RWPE2 (cell line): ENCODE results near the gene FBLN2.

Experiments
- ATAC-seq: fragments of 200-7000 bp; cut with Tn5 transposase; 3 replicates; pipeline ENCODE4 v1.9.1; 2021; ENCODE audit warnings: low read depth
- DNase-seq: peaks from one replicate; pipeline ENCODE4 v3.0.0-alpha.2; 2020; ENCODE audit warnings: low spot score
- H3K27ac ChIP-seq: fragments of 450-650 bp; 2 replicates; pipeline ENCODE4 v1.5.1; 2017; ENCODE audit warnings: mild to moderate bottlenecking; ENCODE audit not compliant: poor library complexity, severe bottlenecking
- H3K27me3 ChIP-seq: fragments of 250-450 bp; sonication (Bioruptor Pico); 2 replicates; pipeline ENCODE4 v1.5.1; 2021; ENCODE audit warnings: mild to moderate bottlenecking, moderate library complexity; ENCODE audit not compliant: insufficient read depth, poor library complexity, severe bottlenecking
- H3K36me3 ChIP-seq: fragments of 250-450 bp; sonication (Bioruptor Pico); 2 replicates; pipeline ENCODE4 v1.5.1; 2020; ENCODE audit warnings: low read depth, mild to moderate bottlenecking, moderate library complexity
- H3K4me1 ChIP-seq: fragments of 250-450 bp; sonication (Bioruptor Pico); 2 replicates; pipeline ENCODE4 v1.5.1; 2021; ENCODE audit warnings: mild to moderate bottlenecking, moderate library complexity; ENCODE audit not compliant: insufficient read depth, poor library complexity, severe bottlenecking
- H3K4me3 ChIP-seq: fragments of 250-450 bp; sonication (Bioruptor Pico); 2 replicates; pipeline ENCODE4 v1.5.1; 2021; ENCODE audit warnings: mild to moderate bottlenecking, moderate library complexity; ENCODE audit not compliant: severe bottlenecking
- H3K9me3 ChIP-seq: fragments of 250-450 bp; sonication (Bioruptor Pico); 2 replicates; pipeline ENCODE4 v1.5.1; 2021; ENCODE audit warnings: mild to moderate bottlenecking, moderate library complexity; ENCODE audit not compliant: severe bottlenecking
- TF ChIP-seq, protein P1 (sequence below): fragments of 450-650 bp; IDR thresholded peaks from one replicate; pipeline ENCODE4 v1.5.1; 2017; ENCODE audit warnings: mild to moderate bottlenecking, moderate library complexity; ENCODE audit not compliant: poor library complexity, severe bottlenecking

FBLN2 gene

DNA sequence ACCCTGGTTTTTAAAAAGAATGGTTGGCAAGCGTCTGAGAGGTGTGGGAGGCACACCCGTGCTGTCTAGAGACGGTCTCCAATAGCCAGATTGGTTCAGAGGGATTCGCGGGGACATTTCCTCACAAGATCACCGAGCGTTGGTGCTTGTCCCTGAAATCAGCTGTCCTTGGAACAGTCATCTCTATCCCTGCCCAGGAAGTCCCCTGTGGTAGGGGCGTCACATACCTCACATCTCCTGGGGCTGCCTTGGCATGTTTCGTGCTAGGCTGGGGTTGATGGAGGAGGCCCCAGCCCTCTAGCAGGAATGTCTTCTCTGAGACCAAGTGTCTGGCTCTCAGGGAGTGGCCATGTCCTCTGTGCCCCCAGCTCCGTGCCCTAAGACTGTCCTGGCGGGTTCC, 6.8 kb downstream of the FBLN2 start:
- no peak overlapping the region for H3K4me3 ChIP-seq
- H3K27ac ChIP-seq = no peak overlapping the region
- H3K9me3 ChIP-seq = no peaks in the 10 kb centered on the region
- DNase-seq (no peak), ATAC-seq (no peak)
- H3K27me3 ChIP-seq = no peaks in the 10 kb centered on the region
- no peaks in the 10 kb centered on the region for H3K36me3 ChIP-seq
- TF ChIP-seq, protein P1, sequence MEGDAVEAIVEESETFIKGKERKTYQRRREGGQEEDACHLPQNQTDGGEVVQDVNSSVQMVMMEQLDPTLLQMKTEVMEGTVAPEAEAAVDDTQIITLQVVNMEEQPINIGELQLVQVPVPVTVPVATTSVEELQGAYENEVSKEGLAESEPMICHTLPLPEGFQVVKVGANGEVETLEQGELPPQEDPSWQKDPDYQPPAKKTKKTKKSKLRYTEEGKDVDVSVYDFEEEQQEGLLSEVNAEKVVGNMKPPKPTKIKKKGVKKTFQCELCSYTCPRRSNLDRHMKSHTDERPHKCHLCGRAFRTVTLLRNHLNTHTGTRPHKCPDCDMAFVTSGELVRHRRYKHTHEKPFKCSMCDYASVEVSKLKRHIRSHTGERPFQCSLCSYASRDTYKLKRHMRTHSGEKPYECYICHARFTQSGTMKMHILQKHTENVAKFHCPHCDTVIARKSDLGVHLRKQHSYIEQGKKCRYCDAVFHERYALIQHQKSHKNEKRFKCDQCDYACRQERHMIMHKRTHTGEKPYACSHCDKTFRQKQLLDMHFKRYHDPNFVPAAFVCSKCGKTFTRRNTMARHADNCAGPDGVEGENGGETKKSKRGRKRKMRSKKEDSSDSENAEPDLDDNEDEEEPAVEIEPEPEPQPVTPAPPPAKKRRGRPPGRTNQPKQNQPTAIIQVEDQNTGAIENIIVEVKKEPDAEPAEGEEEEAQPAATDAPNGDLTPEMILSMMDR = no peak
- no peaks in the 10 kb centered on the region for H3K4me1 ChIP-seq

DNA sequence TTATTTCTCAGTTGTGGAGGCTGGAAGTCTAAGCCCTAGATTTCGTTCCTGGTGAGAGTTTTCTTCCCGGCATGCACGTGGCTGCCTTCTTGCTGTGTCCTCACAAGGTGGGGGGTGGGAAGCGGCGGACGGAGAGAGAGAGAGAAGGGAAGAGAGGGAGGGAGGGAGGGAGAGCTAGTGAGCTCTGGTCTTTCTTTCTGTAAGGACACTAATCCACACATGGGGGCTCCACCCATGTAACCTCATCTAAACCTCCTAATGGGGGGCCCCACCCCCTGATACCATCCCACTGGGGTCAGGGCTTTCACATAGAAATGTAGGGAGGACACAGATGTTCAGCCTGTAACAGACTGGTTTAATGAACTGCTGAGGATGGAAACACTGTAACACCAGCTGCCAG, 7.3 kb downstream of the FBLN2 start:
- no peak for ATAC-seq
- Histone ChIP-seq H3K4me3 (no peak overlapping the region), H3K4me1 (no peaks in the 10 kb centered on the region), H3K27me3 (no peaks in the 10 kb centered on the region), H3K36me3 (no peaks in the 10 kb centered on the region), H3K27ac (no peak overlapping the region), H3K9me3 (no peaks in the 10 kb centered on the region)
- no peak for DNase-seq
- TF ChIP-seq, protein P1 = no peak

DNA sequence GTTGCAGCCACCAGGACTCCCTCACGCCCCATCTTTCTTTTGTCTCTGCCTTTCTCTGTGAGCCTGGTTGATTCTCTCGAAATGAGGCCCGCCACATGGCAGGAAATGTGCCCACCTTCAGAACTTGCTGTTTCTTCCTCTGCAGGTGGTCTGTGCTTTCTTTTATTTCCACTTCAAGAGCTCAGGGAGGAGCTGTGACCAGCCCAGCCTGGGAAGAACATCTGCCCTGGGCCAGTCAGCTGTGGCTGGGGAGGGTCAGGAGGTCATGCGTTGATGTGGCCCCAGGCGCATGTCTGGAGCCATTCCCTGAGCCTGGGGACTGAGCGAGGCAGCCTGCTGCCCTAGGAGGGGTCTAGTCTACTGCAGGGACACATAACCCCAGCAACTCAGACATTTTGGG, 8.0 kb downstream of the FBLN2 start:
- no peaks in the 10 kb centered on the region for H3K4me1 ChIP-seq
- H3K27me3 ChIP-seq = no peaks in the 10 kb centered on the region
- no peak overlapping the region for H3K27ac ChIP-seq
- TF ChIP-seq, protein P1 = no peak
- no peaks in the 10 kb centered on the region for H3K36me3 ChIP-seq
- DNase-seq (no peak), ATAC-seq (no peak)
- H3K9me3 ChIP-seq = no peaks in the 10 kb centered on the region
- no peak overlapping the region for H3K4me3 ChIP-seq

DNA sequence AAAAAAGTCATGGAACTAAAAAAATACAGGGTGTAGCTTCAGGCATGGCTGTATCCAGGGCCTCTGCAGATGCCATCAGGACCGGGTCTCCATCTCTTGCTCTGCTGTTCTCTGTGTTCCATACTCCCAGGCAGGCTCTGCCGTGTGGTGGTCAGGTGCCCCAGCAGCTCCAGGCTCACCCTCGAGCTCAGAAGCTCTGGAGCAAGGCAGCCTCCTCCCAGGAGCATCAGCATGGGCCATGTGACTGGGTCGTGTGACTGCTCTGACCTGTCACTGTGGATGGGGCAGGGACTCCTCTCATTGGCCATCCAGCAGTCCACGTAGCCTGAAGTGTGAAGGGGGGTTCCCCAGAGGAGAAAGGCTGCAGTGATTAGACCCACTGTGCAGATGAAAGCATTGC, 8.5 kb downstream of the FBLN2 start:
- ATAC-seq (no peak), DNase-seq (no peak)
- Histone ChIP-seq H3K4me3 (no peak overlapping the region), H3K27me3 (no peaks in the 10 kb centered on the region), H3K27ac (no peak overlapping the region), H3K9me3 (no peaks in the 10 kb centered on the region), H3K36me3 (no peaks in the 10 kb centered on the region), H3K4me1 (no peaks in the 10 kb centered on the region)
- TF ChIP-seq, protein P1 = no peak

DNA sequence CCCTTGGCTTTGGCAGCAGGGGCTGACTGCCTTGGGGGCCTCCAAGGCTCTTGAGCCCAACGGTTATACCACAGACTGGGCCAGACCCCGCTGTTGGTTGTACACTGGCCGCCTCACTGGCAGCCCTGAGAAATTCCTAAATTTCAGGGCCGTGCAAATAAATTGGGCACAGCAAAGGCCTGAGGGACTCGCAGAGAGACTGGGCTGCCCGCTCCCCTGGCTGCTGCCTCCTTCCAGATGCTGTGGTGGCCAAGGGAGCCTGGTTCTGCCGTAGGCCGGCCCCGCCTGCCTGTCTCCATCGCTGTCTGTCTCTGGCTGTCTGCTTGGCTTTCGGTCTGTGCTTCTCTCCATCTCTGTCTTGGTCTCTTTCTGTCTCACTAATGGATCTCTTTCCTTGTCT, 9.0 kb downstream of the FBLN2 start:
- Histone ChIP-seq H3K9me3 (no peaks in the 10 kb centered on the region), H3K27ac (no peak overlapping the region), H3K36me3 (no peaks in the 10 kb centered on the region), H3K4me1 (no peaks in the 10 kb centered on the region), H3K4me3 (no peak overlapping the region), H3K27me3 (no peaks in the 10 kb centered on the region)
- ATAC-seq = no peak
- DNase-seq = no peak
- TF ChIP-seq, protein P1 = no peak
